HepG2 (cell line): Measurements from ENCODE around the gene KRTAP3-1. TPM values are rescaled to one million over a fixed set of nuclear protein-coding genes. Genes with fewer than 3 reads are reported as not detected.

Source experiments
- ATAC-seq: fragments of 200-7000 bp; cut with Tn5 transposase; 3 replicates; pipeline ENCODE4 v1.9.1; 2020; ENCODE audit warnings: mild to moderate bottlenecking, moderate library complexity
- BruUV-seq: library from RNA; stranded (reverse); fragments of 400-500 nt; replicated peaks from 2 replicates; lab custom pipeline; 2021; lab: Mats Ljungman, UMichigan
- CTCF ChIA-PET: fragments of 300-600 bp; formaldehyde crosslinking; extraction: SDS; loops from one replicate; lab custom pipeline; 2021; ENCODE audit warnings: low total read pairs, inconsistent platforms, low intra/inter-chr PET ratio; lab: Yijun Ruan, JAX
- POLR2A ChIA-PET: fragments of 350-600 bp; sonication (Branson Sonifier 250); formaldehyde crosslinking; loops from one replicate; lab custom pipeline; 2020; ENCODE audit warnings: antibody characterized with exemption, inconsistent platforms; lab: Yijun Ruan, JAX
- DNase-seq: peaks from one replicate; pipeline ENCODE4 v3.0.0-alpha.2; 2015; ENCODE audit warnings: low spot score
- FAIRE-seq: peaks from 3 replicates; lab custom pipeline; 2011; peaks lifted over from hg19 to GRCh38; lab: Jason Lieb, UNC
- H2AFZ ChIP-seq: one replicate; pipeline ENCODE4 v1.6.1; 2011; ENCODE audit warnings: low read length, inconsistent platforms
- H3K27ac ChIP-seq: fragments of 300-600 bp; 3 replicates; pipeline ENCODE4 v1.8.0; 2011; ENCODE audit warnings: mixed run types, mild to moderate bottlenecking, mixed read lengths, low read length, inconsistent platforms; ENCODE audit not compliant: insufficient read depth; ENCODE audit errors: extremely low read length
- H3K27me3 ChIP-seq, 2 experiments: fragments of 200-600 bp in 1 of 2; 2 replicates in 1 of 2; 3 replicates in 1 of 2; pipeline versions ENCODE4 v1.6.0 to v1.8.0; 2011; ENCODE audit warnings: low read length in 2 of 2, mild to moderate bottlenecking in 2 of 2, moderate library complexity in 2 of 2, inconsistent platforms in 1 of 2; ENCODE audit not compliant: insufficient read depth in 2 of 2, control insufficient read depth in 1 of 2
- H3K36me3 ChIP-seq, 2 experiments: fragments of 200-600 bp in 1 of 2; replicated peaks in 1 of 2; 2 replicates in 1 of 2; 3 replicates in 1 of 2; pipeline versions ENCODE4 v1.5.1 to v1.8.0; 2011; ENCODE audit warnings: low read length in 2 of 2, inconsistent platforms in 1 of 2; ENCODE audit not compliant: insufficient read depth in 2 of 2, control insufficient read depth in 1 of 2
- H3K4me1 ChIP-seq: 2 replicates; pipeline ENCODE4 v1.5.1; 2012; ENCODE audit warnings: low read length, inconsistent platforms; ENCODE audit not compliant: insufficient read depth
- H3K4me2 ChIP-seq: 2 replicates; pipeline ENCODE4 v1.6.0; 2011; ENCODE audit warnings: low read depth, low read length, inconsistent platforms
- H3K4me3 ChIP-seq, 3 experiments: fragments of 200-600 bp in 1 of 3; sonication (generic), shearing (Covaris generic) in 1 of 3; replicated peaks in 1 of 3; 2 replicates each; pipeline ENCODE4 v1.5.1; 2011 to 2016; ENCODE audit warnings: low read length in 3 of 3, inconsistent platforms in 2 of 3, low read depth in 2 of 3, mild to moderate bottlenecking in 2 of 3, control low read depth in 1 of 3, mixed read lengths in 1 of 3; ENCODE audit not compliant: insufficient read depth in 1 of 3
- H3K79me2 ChIP-seq: one replicate; pipeline ENCODE4 v1.6.1; 2011; ENCODE audit warnings: low read length, inconsistent platforms; ENCODE audit not compliant: insufficient read depth
- H3K9ac ChIP-seq: 2 replicates; pipeline ENCODE4 v1.6.0; 2011; ENCODE audit warnings: mild to moderate bottlenecking, low read depth, low read length, inconsistent platforms; ENCODE audit not compliant: insufficient read depth
- H3K9me3 ChIP-seq: 2 replicates; pipeline ENCODE4 v1.5.1; 2012; ENCODE audit warnings: mild to moderate bottlenecking, low read length
- H4K20me1 ChIP-seq: 2 replicates; pipeline ENCODE4 v1.6.0; 2011; ENCODE audit warnings: inconsistent platforms, mild to moderate bottlenecking, low read length, moderate library complexity; ENCODE audit not compliant: insufficient read depth
- ATRX ChIP-seq: sonication (generic); formaldehyde crosslinking; IDR thresholded peaks from 2 replicates; pipeline ENCODE4 v1.4.0; 2020; ENCODE audit warnings: missing genetic modification reagents, borderline replicate concordance
- EP300 ChIP-seq, 3 experiments: sonication (generic) in 1 of 3; formaldehyde crosslinking in 1 of 3; IDR thresholded peaks; 2 replicates each; pipeline versions ENCODE4 v1.5.1 to v1.6.1; 2011 to 2020; ENCODE audit warnings: low read depth in 2 of 3, low read length in 2 of 3, borderline replicate concordance in 1 of 3, improper control_type of control experiment in 1 of 3, mild to moderate bottlenecking in 1 of 3, missing genetic modification reagents in 1 of 3, moderate library complexity in 1 of 3
- FOXK2 ChIP-seq: fragments of 450-650 bp; IDR thresholded peaks from 2 replicates; pipeline ENCODE4 v1.6.1; 2016
- GATAD2A ChIP-seq: IDR thresholded peaks from 2 replicates; pipeline ENCODE4 v1.6.1; 2016
- KLF12 ChIP-seq: sonication (generic); formaldehyde crosslinking; IDR thresholded peaks from 2 replicates; pipeline ENCODE4 v1.4.0; 2020; ENCODE audit warnings: missing genetic modification reagents, borderline replicate concordance
- ZNF10 ChIP-seq: sonication (generic); formaldehyde crosslinking; IDR thresholded peaks from 2 replicates; pipeline ENCODE4 v1.4.0; 2020; ENCODE audit warnings: mild to moderate bottlenecking, low read depth, missing genetic modification reagents, borderline replicate concordance
- ZNF292 ChIP-seq: sonication (generic); formaldehyde crosslinking; IDR thresholded peaks from 2 replicates; pipeline ENCODE4 v1.8.1; 2022; ENCODE audit warnings: mild to moderate bottlenecking, low read depth, missing genetic modification reagents, borderline replicate concordance
- ZNF431 ChIP-seq: sonication (generic); formaldehyde crosslinking; IDR thresholded peaks from 2 replicates; pipeline ENCODE4 v1.9.0; 2022; ENCODE audit warnings: missing genetic modification reagents, low read depth, mild to moderate bottlenecking, borderline replicate concordance
- ZNF543 ChIP-seq: sonication (generic); formaldehyde crosslinking; IDR thresholded peaks from 2 replicates; pipeline ENCODE4 v1.4.0; 2020; ENCODE audit warnings: mild to moderate bottlenecking, missing genetic modification reagents
- ZNF616 ChIP-seq: sonication (generic); formaldehyde crosslinking; IDR thresholded peaks from 2 replicates; pipeline ENCODE4 v1.5.0; 2020; ENCODE audit warnings: low read depth, mild to moderate bottlenecking, missing genetic modification reagents
- ZNF703 ChIP-seq: sonication (generic); formaldehyde crosslinking; IDR thresholded peaks from 2 replicates; pipeline ENCODE4 v1.5.1; 2020; ENCODE audit warnings: missing genetic modification reagents, mild to moderate bottlenecking, moderate library complexity, borderline replicate concordance
- WGBS: methylation state at CpG from one replicate; pipeline ENCODE4 v1.1.6; 2017; ENCODE audit warnings: low lambda C conversion rate; 5-methylcytosine and 5-hydroxymethylcytosine counted together
- in situ Hi-C: cut with HindIII; loops from 2 replicates; pipeline ENCODE4 v1.10.0; 2017; ENCODE audit warnings: low pct_unique_long_range_greater_than_20kb; ENCODE audit not compliant: extremely low pct_ligation_motif_present
- intact Hi-C: fragments of 100-400 bp; cut with micrococcal nuclease; formaldehyde crosslinking; loops from one replicate; pipeline ENCODE4 v1.10.0; 2022; ENCODE audit not compliant: unreplicated experiment
- polyA plus RNA-seq, 8 experiments: library from polyadenylated mRNA; depleted of rRNA in 3 of 8; stranded (reverse) in 7 of 8; unstranded in 1 of 8; fragments of >200 nt; fragmentation: Illumina TruSeq in 4 of 8; extraction: Trizol in 4 of 8; gene quantifications; 2 replicates each; pipeline versions ENCODE4 v1.2.1 to v1.2.3, GENCODE V29; 2011 to 2016; ENCODE audit warnings: low read depth in 4 of 8, missing spikeins in 1 of 8, mixed read lengths in 1 of 8; ENCODE audit not compliant: insufficient read depth in 1 of 8
- total RNA-seq, 5 experiments: library from RNA; depleted of rRNA; stranded (reverse); fragments of >200 nt; fragmentation: Illumina TruSeq; extraction: Trizol; gene quantifications; 2 replicates each; pipeline ENCODE4 v1.2.3, GENCODE V29; 2016; ENCODE audit warnings: low read depth in 1 of 5
- TF ChIP-seq, protein P1 (sequence below): sonication (generic); formaldehyde crosslinking; IDR thresholded peaks from 2 replicates; pipeline ENCODE4 v1.5.0; 2020; ENCODE audit warnings: mild to moderate bottlenecking, missing genetic modification reagents, moderate library complexity
- TF ChIP-seq, protein P2 (sequence below): sonication (generic); formaldehyde crosslinking; IDR thresholded peaks from 2 replicates; pipeline ENCODE4 v1.4.0; 2020; ENCODE audit warnings: mild to moderate bottlenecking, missing genetic modification reagents
- TF ChIP-seq, protein P3 (sequence below): sonication (generic); formaldehyde crosslinking; IDR thresholded peaks from 2 replicates; pipeline ENCODE4 v1.5.0; 2020; ENCODE audit warnings: mild to moderate bottlenecking, missing genetic modification reagents, borderline replicate concordance

The KRTAP3-1 gene
- total and polyA plus RNA-seq, 2 of the 13 experiments (the other 11 are each of a cell fraction or from before 2014, with no cell fraction given) = 0.29 to 3.7 TPM

DNA sequence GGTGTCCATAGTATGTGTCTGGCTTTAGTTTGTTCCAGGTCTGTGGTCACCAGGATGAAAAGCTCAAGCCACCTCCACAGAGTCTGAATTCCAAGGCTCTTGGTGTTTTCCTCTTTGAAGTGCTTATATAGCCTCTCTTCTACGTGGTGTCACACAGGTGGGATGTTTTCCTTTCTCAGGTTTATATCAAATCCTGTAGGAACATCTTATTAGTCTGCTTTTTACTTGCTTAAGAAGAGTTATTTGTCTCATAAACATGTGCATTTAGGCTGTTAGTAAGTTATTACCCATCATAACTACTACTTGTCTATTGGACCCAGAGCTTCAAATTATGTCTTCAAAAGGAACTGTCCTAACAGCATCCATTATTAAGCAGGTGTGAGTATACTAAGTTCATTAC, 42.1 kb downstream of the KRTAP3-1 start, which contains the start of gene KRT39 (continued):
- no peak for TF ChIP-seq ZNF10 (CRISPR knock-in tag)

DNA sequence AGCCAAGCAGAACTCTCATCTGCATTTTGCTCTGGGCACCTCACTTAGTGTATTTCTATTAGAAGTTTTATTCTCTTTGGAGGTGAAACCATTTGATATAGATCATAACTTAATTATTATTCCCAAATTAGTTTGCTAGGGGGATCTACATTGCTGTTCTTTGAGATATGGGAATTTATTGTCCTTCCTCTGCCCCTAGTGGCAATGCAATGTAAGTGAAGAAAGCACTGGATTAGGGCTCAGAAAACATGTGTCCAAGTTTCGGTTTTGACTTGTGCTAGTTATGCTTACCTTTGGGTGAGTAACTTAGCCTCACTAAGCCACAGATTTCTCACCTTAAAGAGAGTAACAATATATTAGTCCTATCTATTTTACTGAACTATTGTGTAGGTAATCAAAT, 45.1 kb downstream of the KRTAP3-1 start:
- H2AFZ ChIP-seq = no peak overlapping the region
- H3K9me3 ChIP-seq = 0 out of 2 replicates have a peak, but pooled peaks cover 6% of the 10 kb centered on the region
- in situ Hi-C loops (loop anchor here (5.0 kb wide), 1 partner anchor 38 kb away; no protein-coding TSS in a partner anchor), intact Hi-C loops (no loop called here)
- DNase-seq (no peak), FAIRE-seq (no peak), ATAC-seq (peak; percentile 38; the same call in 1 of the 3 replicates)
- H3K4me2 ChIP-seq = no peak overlapping the region
- H3K36me3 ChIP-seq = no peaks in the 10 kb centered on the region
- no peaks in the 10 kb centered on the region for H3K79me2 ChIP-seq
- H3K27me3 ChIP-seq = no peaks in the 10 kb centered on the region
- H4K20me1 ChIP-seq = no peaks in the 10 kb centered on the region
- no peak overlapping the region for H3K4me3 ChIP-seq
- POLR2A ChIA-PET = no interaction called here
- H3K27ac ChIP-seq = no peak overlapping the region
- no TSS peak for BruUV-seq
- H3K4me1 ChIP-seq = peaks cover 29% of the 10 kb centered on the region
- WGBS = 96% methylated on average over 1 of the region's 1 CpG
- CTCF ChIA-PET = interaction anchor here (0.9 kb wide), 1 partner anchor 55 kb away, joined by 3 read pairs; no protein-coding TSS in a partner anchor
- H3K9ac ChIP-seq = no peak overlapping the region
- TF ChIP-seq EP300 (IDR thresholded peaks at IDR 0.05; ENCODE audit: low read depth in 2 of 2, low read length in 2 of 2) (no peak), EP300 (CRISPR knock-in tag; IDR thresholded peaks at IDR 0.05; ENCODE audit: borderline replicate concordance) (no peak), ZNF292 (CRISPR knock-in tag) (no peak), ZNF431 (CRISPR knock-in tag) (no peak), FOXK2 (no peak), ZNF616 (CRISPR knock-in tag) (no peak), ATRX (CRISPR knock-in tag) (no peak), ZNF543 (CRISPR knock-in tag) (no peak), GATAD2A (CRISPR knock-in tag) (no peak), KLF12 (no peak), ZNF703 (CRISPR knock-in tag) (no peak)
- TF ChIP-seq, protein P1, sequence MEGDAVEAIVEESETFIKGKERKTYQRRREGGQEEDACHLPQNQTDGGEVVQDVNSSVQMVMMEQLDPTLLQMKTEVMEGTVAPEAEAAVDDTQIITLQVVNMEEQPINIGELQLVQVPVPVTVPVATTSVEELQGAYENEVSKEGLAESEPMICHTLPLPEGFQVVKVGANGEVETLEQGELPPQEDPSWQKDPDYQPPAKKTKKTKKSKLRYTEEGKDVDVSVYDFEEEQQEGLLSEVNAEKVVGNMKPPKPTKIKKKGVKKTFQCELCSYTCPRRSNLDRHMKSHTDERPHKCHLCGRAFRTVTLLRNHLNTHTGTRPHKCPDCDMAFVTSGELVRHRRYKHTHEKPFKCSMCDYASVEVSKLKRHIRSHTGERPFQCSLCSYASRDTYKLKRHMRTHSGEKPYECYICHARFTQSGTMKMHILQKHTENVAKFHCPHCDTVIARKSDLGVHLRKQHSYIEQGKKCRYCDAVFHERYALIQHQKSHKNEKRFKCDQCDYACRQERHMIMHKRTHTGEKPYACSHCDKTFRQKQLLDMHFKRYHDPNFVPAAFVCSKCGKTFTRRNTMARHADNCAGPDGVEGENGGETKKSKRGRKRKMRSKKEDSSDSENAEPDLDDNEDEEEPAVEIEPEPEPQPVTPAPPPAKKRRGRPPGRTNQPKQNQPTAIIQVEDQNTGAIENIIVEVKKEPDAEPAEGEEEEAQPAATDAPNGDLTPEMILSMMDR = peak; percentile 56
- TF ChIP-seq, protein P2, sequence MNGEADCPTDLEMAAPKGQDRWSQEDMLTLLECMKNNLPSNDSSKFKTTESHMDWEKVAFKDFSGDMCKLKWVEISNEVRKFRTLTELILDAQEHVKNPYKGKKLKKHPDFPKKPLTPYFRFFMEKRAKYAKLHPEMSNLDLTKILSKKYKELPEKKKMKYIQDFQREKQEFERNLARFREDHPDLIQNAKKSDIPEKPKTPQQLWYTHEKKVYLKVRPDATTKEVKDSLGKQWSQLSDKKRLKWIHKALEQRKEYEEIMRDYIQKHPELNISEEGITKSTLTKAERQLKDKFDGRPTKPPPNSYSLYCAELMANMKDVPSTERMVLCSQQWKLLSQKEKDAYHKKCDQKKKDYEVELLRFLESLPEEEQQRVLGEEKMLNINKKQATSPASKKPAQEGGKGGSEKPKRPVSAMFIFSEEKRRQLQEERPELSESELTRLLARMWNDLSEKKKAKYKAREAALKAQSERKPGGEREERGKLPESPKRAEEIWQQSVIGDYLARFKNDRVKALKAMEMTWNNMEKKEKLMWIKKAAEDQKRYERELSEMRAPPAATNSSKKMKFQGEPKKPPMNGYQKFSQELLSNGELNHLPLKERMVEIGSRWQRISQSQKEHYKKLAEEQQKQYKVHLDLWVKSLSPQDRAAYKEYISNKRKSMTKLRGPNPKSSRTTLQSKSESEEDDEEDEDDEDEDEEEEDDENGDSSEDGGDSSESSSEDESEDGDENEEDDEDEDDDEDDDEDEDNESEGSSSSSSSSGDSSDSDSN = no peak
- TF ChIP-seq, protein P3, sequence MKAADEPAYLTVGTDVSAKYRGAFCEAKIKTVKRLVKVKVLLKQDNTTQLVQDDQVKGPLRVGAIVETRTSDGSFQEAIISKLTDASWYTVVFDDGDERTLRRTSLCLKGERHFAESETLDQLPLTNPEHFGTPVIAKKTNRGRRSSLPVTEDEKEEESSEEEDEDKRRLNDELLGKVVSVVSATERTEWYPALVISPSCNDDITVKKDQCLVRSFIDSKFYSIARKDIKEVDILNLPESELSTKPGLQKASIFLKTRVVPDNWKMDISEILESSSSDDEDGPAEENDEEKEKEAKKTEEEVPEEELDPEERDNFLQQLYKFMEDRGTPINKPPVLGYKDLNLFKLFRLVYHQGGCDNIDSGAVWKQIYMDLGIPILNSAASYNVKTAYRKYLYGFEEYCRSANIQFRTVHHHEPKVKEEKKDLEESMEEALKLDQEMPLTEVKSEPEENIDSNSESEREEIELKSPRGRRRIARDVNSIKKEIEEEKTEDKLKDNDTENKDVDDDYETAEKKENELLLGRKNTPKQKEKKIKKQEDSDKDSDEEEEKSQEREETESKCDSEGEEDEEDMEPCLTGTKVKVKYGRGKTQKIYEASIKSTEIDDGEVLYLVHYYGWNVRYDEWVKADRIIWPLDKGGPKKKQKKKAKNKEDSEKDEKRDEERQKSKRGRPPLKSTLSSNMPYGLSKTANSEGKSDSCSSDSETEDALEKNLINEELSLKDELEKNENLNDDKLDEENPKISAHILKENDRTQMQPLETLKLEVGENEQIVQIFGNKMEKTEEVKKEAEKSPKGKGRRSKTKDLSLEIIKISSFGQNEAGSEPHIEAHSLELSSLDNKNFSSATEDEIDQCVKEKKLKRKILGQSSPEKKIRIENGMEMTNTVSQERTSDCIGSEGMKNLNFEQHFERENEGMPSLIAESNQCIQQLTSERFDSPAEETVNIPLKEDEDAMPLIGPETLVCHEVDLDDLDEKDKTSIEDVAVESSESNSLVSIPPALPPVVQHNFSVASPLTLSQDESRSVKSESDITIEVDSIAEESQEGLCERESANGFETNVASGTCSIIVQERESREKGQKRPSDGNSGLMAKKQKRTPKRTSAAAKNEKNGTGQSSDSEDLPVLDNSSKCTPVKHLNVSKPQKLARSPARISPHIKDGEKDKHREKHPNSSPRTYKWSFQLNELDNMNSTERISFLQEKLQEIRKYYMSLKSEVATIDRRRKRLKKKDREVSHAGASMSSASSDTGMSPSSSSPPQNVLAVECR (CRISPR knock-in tag) = no peak
